Retina (tissue), 1 donor: Measurements from ENCODE around the gene UBE2J1.
"Not testable (repeated sequence)": the region's sequence is repeated elsewhere in the genome, so short reads cannot be mapped to it uniquely, and the experiment has no call there.

ENCODE experiments used
- DNase-seq: peaks from one replicate; pipeline ENCODE4 v3.0.0-alpha.2; 2016

UBE2J1 gene, protein sequence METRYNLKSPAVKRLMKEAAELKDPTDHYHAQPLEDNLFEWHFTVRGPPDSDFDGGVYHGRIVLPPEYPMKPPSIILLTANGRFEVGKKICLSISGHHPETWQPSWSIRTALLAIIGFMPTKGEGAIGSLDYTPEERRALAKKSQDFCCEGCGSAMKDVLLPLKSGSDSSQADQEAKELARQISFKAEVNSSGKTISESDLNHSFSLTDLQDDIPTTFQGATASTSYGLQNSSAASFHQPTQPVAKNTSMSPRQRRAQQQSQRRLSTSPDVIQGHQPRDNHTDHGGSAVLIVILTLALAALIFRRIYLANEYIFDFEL

DNA sequence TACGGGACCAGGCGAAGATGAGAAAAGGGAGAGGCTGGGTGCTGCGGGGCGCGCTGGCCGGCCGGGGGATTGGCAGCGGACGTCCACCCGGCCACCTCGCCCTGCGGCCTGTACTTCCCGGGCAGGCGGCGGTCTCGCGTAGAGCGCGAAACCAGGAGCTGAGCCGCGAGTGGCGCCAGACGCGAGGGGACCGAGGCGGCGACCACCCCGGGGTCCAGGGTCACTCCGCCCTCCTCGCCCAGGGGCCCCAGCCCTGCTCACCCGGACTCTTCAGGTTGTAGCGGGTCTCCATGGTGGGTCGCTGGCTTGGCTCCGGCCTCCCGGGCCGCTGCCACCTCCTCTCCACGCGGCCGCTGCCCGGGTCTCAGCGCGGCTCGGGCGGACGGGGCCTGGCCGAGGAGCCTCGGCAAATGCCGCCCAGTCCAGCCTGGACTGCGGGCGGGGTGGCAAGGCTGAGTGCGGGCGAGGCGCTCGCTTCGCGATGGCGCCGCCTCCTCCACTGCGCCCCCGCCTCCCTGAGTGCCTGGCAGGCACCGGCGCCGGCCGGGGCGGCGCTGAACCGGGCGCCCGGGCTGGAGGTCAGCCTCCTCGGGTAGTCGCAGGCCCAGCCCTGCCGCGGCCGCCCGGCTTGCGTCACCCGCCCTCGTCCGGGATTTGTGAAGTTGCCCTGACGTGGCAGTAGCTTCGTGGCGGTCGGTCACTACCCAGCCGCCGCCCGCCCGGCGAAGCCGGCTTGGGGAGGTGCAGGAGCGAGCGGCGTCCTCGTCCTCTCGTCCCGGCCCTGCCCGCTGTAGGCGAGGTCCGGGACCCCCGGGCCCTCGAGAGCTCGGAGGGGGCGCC, at the start of gene UBE2J1:
UBE2J1 (minus strand) TSS at position 445 of the 840 bp plus-strand sequence; CDS start at position 292, 153 bp downstream.
- DNase-seq = peak; percentile 94

GRCh38 chr6:89400912-89401399, 48.4 kb upstream of the UBE2J1 start:
- DNase-seq = no peak

GRCh38 chr6:89400050-89400449, 47.5 kb upstream of the UBE2J1 start:
- no peak for DNase-seq

GRCh38 chr6:89398762-89399525, 46.4 kb upstream of the UBE2J1 start:
- no peak for DNase-seq

- DNase-seq = not testable (repeated sequence)
These were observed 45.4 kb upstream of the UBE2J1 start for GRCh38 chr6:89397884-89398283.

DNA sequence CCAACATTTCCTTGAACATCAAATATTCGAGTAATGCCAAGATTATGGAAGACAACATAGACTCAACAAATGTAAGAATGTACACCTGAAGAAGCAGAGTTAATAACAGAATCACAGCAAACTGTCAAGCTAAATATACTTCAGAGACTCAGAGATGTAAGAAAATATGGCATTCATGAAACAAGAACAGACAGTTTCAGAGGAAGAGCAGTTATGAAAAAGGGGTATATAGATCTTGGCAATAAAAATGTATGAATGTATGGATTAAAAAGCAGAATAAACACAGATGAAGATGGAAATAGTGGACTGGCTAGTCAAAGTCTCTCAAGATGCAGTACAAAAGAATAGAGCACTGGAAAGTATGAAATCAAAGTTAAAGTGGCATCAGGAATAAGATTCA, 41.1 kb upstream of the UBE2J1 start:
- no peak for DNase-seq

DNA sequence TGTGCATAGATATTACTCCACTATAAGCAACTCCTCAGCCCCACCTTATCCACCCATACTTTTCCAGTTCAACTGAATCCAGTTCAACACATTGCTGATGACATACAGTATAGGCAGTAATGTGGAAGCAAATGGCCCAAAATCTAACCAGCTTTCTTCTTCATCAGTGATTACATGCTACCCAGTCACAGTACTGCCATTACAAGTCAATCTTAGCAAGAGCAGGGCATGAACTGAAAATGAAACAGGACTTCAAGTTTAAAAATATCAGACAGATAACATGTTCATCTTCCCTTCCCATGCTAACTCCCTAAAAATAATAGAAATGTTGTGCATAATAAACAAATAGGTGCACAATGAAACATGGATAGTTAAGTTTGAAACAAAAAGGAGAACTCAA, 40.3 kb upstream of the UBE2J1 start:
- no peak for DNase-seq

GRCh38 chr6:89388846-89389245, 36.3 kb upstream of the UBE2J1 start:
- DNase-seq = no peak

- DNase-seq = no peak
These were observed 35.1 kb upstream of the UBE2J1 start for GRCh38 chr6:89387516-89388201.

DNA sequence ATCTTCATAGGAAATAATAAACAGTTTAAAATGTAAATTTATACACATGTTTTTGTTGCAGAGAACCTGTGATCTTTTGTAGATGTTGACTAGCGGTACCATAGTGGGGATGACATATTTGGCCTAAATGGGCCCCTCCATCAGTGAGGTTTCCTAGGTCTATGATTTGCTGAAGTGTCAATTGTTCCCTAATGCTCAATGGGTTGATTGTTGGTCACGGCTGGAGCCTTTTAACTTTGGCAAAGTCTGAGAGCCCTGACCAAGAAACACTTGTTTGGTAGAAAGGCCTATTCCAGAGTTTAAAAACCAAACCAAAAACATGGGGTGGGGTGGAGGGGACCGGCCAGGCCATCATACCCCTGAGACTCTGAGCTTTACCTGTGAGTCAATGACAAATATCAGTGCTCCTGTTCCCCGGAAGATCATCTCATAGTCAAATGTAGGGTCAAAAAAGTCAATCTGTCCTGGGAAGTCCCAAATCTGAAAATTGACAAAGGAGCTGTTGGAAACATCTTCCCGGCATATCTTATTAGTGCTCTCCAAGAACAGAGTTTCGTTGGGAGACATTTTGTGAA, 34.5 kb upstream of the UBE2J1 start:
- DNase-seq = no peak

GRCh38 chr6:89385846-89386245, 33.3 kb upstream of the UBE2J1 start:
- DNase-seq = no peak

DNA sequence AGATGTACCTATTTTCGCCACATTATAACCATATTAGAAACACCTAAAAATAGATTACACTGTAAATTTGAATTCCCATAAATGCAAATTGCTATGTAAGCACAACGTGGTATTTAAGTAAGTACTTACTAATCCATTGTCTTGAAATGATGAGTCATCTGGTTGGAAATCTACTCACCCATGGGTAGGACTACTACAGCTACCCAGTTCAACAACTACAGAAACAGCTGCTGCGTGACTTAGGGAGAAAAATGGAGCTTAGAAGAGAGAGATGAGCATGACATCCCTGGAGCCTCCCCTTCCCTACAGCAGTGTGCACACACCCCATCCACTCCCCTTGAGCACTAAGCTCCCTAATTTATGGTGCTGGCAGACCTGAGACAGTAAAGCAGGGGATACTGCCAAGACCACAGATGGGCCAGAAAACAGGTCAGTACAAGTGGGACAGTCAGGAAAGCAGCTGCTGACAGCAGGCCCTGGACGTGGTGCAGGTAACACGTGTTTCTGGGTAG, 32.7 kb upstream of the UBE2J1 start:
- no peak for DNase-seq

GRCh38 chr6:89381031-89381430, 28.5 kb upstream of the UBE2J1 start:
- no peak for DNase-seq

DNA sequence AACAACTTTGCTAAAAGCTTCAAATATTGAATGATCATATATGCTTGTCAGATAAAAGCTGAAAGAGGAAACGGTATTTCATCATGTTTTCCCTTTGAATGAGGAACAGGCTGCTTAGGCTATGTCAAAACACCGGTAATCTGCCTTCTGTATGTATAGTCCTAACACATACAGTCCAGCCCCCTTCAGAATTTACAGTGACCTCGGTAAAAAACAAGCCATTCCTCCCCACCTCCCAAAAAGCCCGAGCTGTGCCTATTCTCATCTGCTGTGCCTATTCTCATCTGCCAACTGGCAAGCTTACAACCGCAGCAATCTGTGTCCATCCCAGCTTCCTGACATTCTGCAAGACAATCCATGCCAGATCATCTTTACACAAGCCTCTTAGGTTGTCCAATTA, 26.8 kb upstream of the UBE2J1 start:
- no peak for DNase-seq

- no peak for DNase-seq
These were observed 26.1 kb upstream of the UBE2J1 start for GRCh38 chr6:89378628-89379027.

DNA sequence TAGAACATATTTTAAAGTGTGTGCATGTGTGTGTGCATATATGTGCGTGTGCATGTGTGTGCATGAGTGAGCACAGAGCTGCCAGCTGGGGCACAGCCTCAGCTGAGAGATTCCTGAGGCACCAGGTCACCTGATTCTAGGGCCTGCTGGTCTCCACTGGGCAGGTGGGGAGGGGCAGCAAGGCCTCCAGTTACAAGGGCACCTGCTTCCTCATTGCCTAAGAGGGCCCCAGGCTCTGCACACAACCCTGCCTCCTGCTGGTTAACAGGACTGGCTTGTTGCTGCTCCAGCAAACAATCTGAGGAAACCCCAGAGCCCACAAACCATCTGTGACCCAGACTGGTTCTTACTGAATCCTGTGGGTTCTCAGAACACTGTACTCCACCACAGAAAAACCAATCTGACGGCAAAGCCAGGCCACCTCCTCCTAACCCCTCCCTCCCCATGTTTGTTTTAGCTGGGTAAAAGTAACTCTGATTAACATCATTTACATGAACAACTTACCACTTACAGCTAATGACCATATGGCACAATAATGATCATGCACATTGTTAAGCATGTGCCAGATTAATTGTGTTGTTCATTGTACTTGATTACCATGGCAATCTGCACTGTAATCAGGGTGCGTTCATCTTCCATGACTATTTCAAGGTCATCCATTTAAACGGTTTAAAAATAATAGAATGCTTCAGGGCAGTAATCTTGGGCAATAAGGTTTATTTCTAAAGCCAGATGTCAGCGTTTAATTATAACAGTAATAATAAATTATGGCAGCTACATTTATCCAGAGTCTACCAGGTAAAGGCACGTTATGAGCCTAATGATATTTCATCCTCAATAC, 23.1 kb upstream of the UBE2J1 start:
- peak; percentile 67 for DNase-seq

- no peak for DNase-seq
These were observed 20.0 kb upstream of the UBE2J1 start for GRCh38 chr6:89372506-89372901.

- DNase-seq = peak; percentile 70
These were observed 19.5 kb upstream of the UBE2J1 start for GRCh38 chr6:89371849-89372505.

DNA sequence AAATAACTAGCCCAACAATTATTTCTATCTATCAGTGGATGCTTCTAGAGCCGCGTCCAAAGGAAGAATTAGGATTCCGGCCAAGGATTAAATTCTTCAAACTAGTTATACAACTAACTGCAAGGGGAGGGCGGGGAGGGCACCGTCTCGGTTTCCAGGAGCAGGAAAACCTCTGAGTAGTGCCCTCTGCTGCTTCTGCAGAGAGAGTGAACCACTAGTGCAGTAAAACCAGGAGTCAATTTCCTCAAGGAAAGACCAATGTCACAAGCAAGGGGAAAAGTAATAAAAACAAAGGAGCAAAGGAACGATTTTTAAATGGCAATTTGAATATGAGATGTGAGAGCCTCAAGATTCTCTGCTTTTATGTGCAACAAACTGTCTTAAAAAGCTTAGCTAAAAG, 16.5 kb upstream of the UBE2J1 start:
- DNase-seq = no peak

DNA sequence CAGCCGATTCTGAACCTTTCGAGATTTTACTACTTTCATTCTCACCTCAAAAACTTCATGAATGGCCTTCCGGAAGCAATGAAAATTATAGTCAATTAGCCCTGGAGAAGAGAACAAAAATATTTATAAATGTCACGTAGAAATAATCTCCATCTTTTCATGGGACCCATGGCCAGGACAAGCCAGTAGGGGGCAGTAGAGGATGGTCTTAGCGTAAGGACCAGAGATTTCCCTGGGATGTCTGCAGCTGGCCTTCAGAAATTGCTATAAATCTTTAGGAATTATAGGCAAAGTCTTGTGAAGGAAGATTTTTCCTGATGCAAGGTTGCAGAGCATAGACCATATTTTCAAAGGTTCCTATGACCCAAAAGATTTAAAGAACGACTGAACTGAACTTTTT, 15.6 kb upstream of the UBE2J1 start:
- DNase-seq = peak; percentile 47

GRCh38 chr6:89364586-89364985, 12.1 kb upstream of the UBE2J1 start:
- DNase-seq = no peak
